Mesothelial cell of epicardium (in vitro differentiated cells): ENCODE results near the gene PHOSPHO1. TPM values are rescaled to one million over a fixed set of nuclear protein-coding genes. Genes with fewer than 3 reads are reported as not detected.

Experiments used
- DNase-seq, 2 experiments: peaks; one replicate each; pipeline ENCODE4 v3.0.0; 2021; ENCODE audit warnings: low spot score in 2 of 2; ENCODE audit not compliant: unreplicated experiment in 2 of 2
- H3K27ac Mint-ChIP-seq: 2 replicates; pipeline ENCODE4 v1.8.0; 2021; ENCODE audit warnings: mixed read lengths
- H3K27me3 Mint-ChIP-seq: 2 replicates; pipeline ENCODE4 v1.8.0; 2021; ENCODE audit warnings: low read depth, mixed read lengths
- H3K36me3 Mint-ChIP-seq: 2 replicates; pipeline ENCODE4 v1.8.0; 2021; ENCODE audit warnings: mixed read lengths
- H3K4me1 Mint-ChIP-seq: 2 replicates; pipeline ENCODE4 v1.8.0; 2021; ENCODE audit warnings: mixed read lengths
- H3K4me3 Mint-ChIP-seq: 2 replicates; pipeline ENCODE4 v1.8.0; 2021; ENCODE audit warnings: mild to moderate bottlenecking, moderate library complexity, mixed read lengths
- H3K9me3 Mint-ChIP-seq: 2 replicates; pipeline ENCODE4 v1.8.0; 2021; ENCODE audit warnings: mixed read lengths
- total RNA-seq: library from RNA; stranded (reverse); gene quantifications from 3 replicates; pipeline ENCODE4 v1.2.1, GENCODE V29; 2021
- TF ChIP-seq, protein P1 (sequence below): fragments of 200-600 bp; sonication (generic); IDR thresholded peaks from one replicate; pipeline ENCODE4 v1.5.0; 2021; ENCODE audit warnings: antibody characterized with exemption; ENCODE audit not compliant: unreplicated experiment

Gene PHOSPHO1
- total RNA-seq, 1 donor from 2014 or later: 0.25 TPM

DNA sequence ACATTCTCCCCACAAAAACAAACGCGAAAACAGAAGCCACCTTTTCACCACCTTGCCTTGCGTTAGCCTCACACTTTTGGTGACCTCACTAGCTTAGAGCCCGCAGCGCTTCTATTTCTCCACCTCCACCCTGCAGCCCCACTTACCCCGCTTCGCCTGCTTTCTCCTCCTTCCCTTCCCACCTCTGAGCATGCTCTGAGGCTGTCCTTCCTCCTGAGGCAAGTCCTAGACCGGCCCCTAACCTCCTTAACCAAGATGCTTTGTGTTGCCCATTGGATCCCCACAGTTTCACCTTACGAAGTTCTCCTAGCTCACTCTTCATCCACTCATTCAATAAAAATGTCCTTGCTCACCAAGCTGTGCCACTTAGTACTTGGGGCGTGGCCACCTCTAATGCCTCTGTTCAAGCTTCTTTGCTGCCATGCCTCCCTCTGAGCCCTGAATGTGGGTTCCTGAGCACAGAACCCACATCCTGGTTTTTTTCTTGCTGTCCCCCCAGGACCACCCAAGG lies 21.5 kb downstream of the PHOSPHO1 start:
- peaks cover 5% of the 10 kb centered on the region for H3K4me1 Mint-ChIP-seq
- peaks cover 46% of the 10 kb centered on the region for H3K27me3 Mint-ChIP-seq
- DNase-seq: no peak
- TF ChIP-seq, protein P1, sequence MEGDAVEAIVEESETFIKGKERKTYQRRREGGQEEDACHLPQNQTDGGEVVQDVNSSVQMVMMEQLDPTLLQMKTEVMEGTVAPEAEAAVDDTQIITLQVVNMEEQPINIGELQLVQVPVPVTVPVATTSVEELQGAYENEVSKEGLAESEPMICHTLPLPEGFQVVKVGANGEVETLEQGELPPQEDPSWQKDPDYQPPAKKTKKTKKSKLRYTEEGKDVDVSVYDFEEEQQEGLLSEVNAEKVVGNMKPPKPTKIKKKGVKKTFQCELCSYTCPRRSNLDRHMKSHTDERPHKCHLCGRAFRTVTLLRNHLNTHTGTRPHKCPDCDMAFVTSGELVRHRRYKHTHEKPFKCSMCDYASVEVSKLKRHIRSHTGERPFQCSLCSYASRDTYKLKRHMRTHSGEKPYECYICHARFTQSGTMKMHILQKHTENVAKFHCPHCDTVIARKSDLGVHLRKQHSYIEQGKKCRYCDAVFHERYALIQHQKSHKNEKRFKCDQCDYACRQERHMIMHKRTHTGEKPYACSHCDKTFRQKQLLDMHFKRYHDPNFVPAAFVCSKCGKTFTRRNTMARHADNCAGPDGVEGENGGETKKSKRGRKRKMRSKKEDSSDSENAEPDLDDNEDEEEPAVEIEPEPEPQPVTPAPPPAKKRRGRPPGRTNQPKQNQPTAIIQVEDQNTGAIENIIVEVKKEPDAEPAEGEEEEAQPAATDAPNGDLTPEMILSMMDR: no peak
- no peak overlapping the region for H3K4me3 Mint-ChIP-seq
- no peaks in the 10 kb centered on the region for H3K36me3 Mint-ChIP-seq
- no peak overlapping the region for H3K27ac Mint-ChIP-seq
- H3K9me3 Mint-ChIP-seq: no peaks in the 10 kb centered on the region

DNA sequence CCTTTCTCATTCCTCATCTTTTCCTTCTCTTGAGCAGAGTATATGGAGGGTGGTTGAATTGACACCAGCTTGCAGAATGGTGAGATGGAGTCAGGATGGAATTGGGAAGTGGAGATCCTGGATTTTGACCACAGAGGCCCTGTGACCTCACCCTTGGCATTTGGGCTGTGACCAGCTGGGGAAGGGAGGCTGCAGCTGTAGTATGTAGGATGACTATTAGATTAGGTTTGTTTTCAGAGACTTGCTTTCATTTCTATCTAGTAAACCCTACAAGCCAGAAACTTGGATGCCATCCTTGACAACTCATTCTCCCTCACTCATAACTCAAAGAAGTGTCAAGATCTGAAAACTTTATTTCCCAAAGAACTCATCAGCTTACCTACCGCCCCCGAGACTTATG lies 26.1 kb downstream of the PHOSPHO1 start:
- Mint-ChIP-seq H3K27ac (no peak overlapping the region), H3K9me3 (no peaks in the 10 kb centered on the region), H3K4me3 (no peak overlapping the region), H3K4me1 (no peaks in the 10 kb centered on the region), H3K27me3 (peaks cover 62% of the 10 kb centered on the region), H3K36me3 (no peaks in the 10 kb centered on the region)
- TF ChIP-seq, protein P1: no peak
- DNase-seq: no peak

DNA sequence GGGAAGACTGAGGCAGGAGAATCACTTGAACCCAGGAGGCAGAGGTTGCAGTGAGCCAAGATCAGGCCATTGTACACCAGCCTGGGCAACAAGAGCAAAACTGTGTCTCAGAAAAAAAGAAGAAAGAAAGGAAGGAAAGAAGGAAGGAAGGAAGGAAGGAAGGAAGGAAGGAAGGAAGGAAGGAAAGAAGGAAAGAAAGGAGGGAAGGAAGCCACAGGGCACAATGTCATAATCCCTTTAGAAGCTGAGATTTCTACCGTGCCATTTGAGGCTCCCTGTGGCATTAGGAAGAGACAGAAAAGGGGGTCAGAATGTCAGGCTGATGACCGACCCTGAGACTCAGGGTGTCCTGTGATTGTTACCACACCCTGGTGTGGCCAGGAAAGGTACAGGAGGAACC lies 26.8 kb downstream of the PHOSPHO1 start:
- H3K27me3 Mint-ChIP-seq: peaks cover 55% of the 10 kb centered on the region
- H3K27ac Mint-ChIP-seq: no peak overlapping the region
- TF ChIP-seq, protein P1: no peak
- H3K9me3 Mint-ChIP-seq: no peaks in the 10 kb centered on the region
- DNase-seq: no peak
- H3K4me3 Mint-ChIP-seq: no peak overlapping the region
- H3K4me1 Mint-ChIP-seq: no peaks in the 10 kb centered on the region
- no peaks in the 10 kb centered on the region for H3K36me3 Mint-ChIP-seq

DNA sequence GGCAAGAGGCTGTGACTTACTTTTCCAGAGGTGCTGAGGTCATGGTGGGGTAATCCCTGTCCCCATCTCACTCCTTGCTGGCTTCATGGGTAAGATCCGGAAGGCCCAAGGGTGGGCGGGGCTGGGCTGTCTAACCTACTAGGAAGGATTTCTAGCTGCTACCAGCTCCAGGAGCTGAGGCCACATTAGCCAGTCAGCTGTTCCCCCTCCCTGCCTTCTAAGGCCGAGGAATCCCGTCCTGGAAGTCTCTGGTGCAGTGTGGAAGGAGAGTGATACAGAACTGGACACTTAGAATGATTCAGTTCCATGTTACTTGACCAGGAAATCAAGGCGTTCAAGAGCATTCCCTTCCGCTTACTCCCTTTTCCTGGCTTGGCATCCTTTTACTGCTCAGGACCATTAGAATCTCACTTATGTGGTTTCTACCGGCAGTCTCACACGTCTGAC lies 29.1 kb downstream of the PHOSPHO1 start:
- Mint-ChIP-seq H3K27me3 (peaks cover 43% of the 10 kb centered on the region), H3K4me1 (no peaks in the 10 kb centered on the region), H3K36me3 (no peaks in the 10 kb centered on the region), H3K9me3 (no peaks in the 10 kb centered on the region), H3K27ac (no peak overlapping the region), H3K4me3 (no peak overlapping the region)
- no peak for DNase-seq
- TF ChIP-seq, protein P1: no peak

DNA sequence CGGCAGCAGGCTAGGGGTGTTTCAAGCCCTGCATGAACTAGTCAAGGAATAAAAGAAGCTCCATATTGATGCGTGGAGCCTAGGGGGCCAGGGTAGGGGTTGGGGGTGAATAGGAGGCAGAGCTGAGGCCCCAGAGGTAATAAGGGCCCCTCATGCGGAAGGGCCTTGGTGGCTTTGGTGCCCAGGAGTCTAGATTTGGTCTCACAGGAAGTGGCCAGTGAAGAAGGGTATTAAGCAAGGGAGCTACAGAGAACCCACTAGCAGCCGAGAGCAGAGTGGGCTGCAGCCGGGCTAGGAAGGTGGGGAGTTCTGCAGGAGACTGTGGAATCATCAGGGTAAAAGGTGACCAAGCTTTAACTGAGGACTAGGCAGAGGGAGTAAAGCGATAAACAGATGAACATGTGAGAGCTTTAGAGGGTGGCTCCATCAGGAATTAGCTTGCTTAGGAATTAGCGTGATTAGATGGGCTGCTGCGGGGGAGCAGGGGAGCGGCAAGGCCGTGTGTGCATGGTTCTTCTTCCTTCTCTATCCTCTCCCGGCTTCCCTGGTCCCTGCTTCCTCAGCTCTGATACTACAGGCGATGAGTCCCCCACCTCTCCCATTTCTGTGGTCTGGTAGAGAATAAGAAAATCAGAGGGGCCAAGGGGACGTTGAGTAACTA lies 30.0 kb downstream of the PHOSPHO1 start:
- H3K27ac Mint-ChIP-seq: no peak overlapping the region
- no peak for DNase-seq
- H3K4me1 Mint-ChIP-seq: no peaks in the 10 kb centered on the region
- H3K27me3 Mint-ChIP-seq: peaks cover 33% of the 10 kb centered on the region
- H3K36me3 Mint-ChIP-seq: no peaks in the 10 kb centered on the region
- TF ChIP-seq, protein P1: no peak
- no peak overlapping the region for H3K4me3 Mint-ChIP-seq
- no peaks in the 10 kb centered on the region for H3K9me3 Mint-ChIP-seq

DNA sequence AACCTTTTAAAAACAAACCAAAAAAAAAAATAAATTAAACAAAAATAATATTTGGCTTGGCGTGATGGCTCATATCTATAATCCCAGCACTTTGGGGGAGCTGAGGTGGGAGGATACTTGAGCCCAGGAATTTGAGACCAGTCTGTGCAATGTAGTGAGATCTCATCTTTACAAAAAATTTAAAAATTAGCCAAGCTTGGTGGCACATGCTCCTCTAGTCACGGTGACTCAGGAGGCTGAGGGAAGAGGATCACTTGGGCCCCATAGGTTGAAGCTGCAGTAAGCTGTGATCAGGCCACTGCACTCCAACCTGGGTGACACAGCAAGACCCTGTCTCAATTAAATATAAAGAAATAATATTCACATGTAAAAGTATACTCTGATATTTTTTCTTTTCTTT lies 32.4 kb downstream of the PHOSPHO1 start:
- H3K4me3 Mint-ChIP-seq: no peak overlapping the region
- H3K27me3 Mint-ChIP-seq: peaks cover 14% of the 10 kb centered on the region
- DNase-seq: no peak
- H3K36me3 Mint-ChIP-seq: no peaks in the 10 kb centered on the region
- no peaks in the 10 kb centered on the region for H3K9me3 Mint-ChIP-seq
- H3K27ac Mint-ChIP-seq: no peak overlapping the region
- TF ChIP-seq, protein P1: no peak
- peaks cover 5% of the 10 kb centered on the region for H3K4me1 Mint-ChIP-seq
